Mesendoderm (in vitro differentiated cells): Measurements from ENCODE around the gene ITFG2.
A peak's percentile ranks its signal among the peaks of the same experiment; 100 is the strongest.

ENCODE experiments used
- DNase-seq: peaks from one replicate; pipeline ENCODE4 v3.0.0; 2013
- H2AK5ac ChIP-seq: 2 replicates; pipeline ENCODE4 v1.6.1; 2013; ENCODE audit warnings: low read length, inconsistent platforms
- H2BK120ac ChIP-seq: 2 replicates; pipeline ENCODE4 v1.6.1; 2013; ENCODE audit warnings: low read depth, mild to moderate bottlenecking, low read length, moderate library complexity, mixed read lengths
- H2BK15ac ChIP-seq: replicated peaks from 2 replicates; pipeline ENCODE4 v1.6.1; 2013; ENCODE audit warnings: low read depth, mild to moderate bottlenecking, moderate library complexity
- H2BK5ac ChIP-seq: 2 replicates; pipeline ENCODE4 v1.6.1; 2013; ENCODE audit warnings: low read length, inconsistent platforms
- H3K18ac ChIP-seq: 2 replicates; pipeline ENCODE4 v1.6.1; 2013; ENCODE audit warnings: mild to moderate bottlenecking, low read length, mixed read lengths
- H3K23ac ChIP-seq: one replicate; pipeline ENCODE4 v1.6.1; 2013; ENCODE audit warnings: low read length
- H3K27ac ChIP-seq: 2 replicates; pipeline ENCODE4 v1.5.1; 2013; ENCODE audit warnings: low read depth, mild to moderate bottlenecking, inconsistent platforms, low read length, moderate library complexity
- H3K27me3 ChIP-seq: 2 replicates; pipeline ENCODE4 v1.6.1; 2013; ENCODE audit warnings: low read length, control low read depth, mild to moderate bottlenecking, inconsistent platforms; ENCODE audit not compliant: insufficient read depth, poor library complexity
- H3K36me3 ChIP-seq: 2 replicates; pipeline ENCODE4 v1.6.1; 2013; ENCODE audit warnings: low read length, inconsistent platforms; ENCODE audit not compliant: control insufficient read depth, insufficient read depth
- H3K4ac ChIP-seq: one replicate; pipeline ENCODE4 v1.6.1; 2013; ENCODE audit warnings: low read depth, mild to moderate bottlenecking, low read length, moderate library complexity
- H3K4me1 ChIP-seq: 2 replicates; pipeline ENCODE4 v1.6.1; 2013; ENCODE audit warnings: low read depth, low read length, inconsistent platforms; ENCODE audit not compliant: control insufficient read depth
- H3K4me2 ChIP-seq: 2 replicates; pipeline ENCODE4 v1.6.1; 2013; ENCODE audit warnings: low read length
- H3K4me3 ChIP-seq: 2 replicates; pipeline ENCODE4 v1.5.1; 2013; ENCODE audit warnings: mild to moderate bottlenecking, low read length
- H3K56ac ChIP-seq: one replicate; pipeline ENCODE4 v1.6.1; 2013; ENCODE audit warnings: low read length
- H3K79me1 ChIP-seq: 2 replicates; pipeline ENCODE4 v1.6.1; 2013; ENCODE audit warnings: low read length, inconsistent platforms
- H3K79me2 ChIP-seq: 2 replicates; pipeline ENCODE4 v1.6.1; 2013; ENCODE audit warnings: mild to moderate bottlenecking, low read length; ENCODE audit not compliant: control insufficient read depth, insufficient read depth
- H3K9ac ChIP-seq: 2 replicates; pipeline ENCODE4 v1.6.1; 2013; ENCODE audit warnings: low read length, inconsistent platforms
- H4K5ac ChIP-seq: one replicate; pipeline ENCODE4 v1.6.1; 2013; ENCODE audit warnings: low read length
- H4K8ac ChIP-seq: one replicate; pipeline ENCODE4 v1.6.1; 2013; ENCODE audit warnings: low read depth, mild to moderate bottlenecking, control low read depth, low read length, moderate library complexity
- WGBS: extraction: QIAGEN DNeasy Blood & Tissue Kit; methylation state at CpG from one replicate; pipeline ENCODE4 v1.1.7; 2013; ENCODE audit warnings: low lambda C conversion rate, missing lambda C conversion rate; ENCODE audit not compliant: insufficient coverage; ENCODE audit errors: extremely low coverage; 5-methylcytosine and 5-hydroxymethylcytosine counted together

Gene ITFG2

GRCh38 chr12:2796187-2796666 is 16.2 kb upstream of the ITFG2 start:
- H3K4me1 ChIP-seq, result no peaks in the 10 kb centered on the region
- no peak overlapping the region for H2BK5ac ChIP-seq
- peaks cover 31% of the 10 kb centered on the region for H3K36me3 ChIP-seq
- no peak overlapping the region for H2BK15ac ChIP-seq
- H3K23ac ChIP-seq, result no peak overlapping the region
- H3K79me2 ChIP-seq, result peaks cover 18% of the 10 kb centered on the region
- peak overlapping the region; percentile 95 for H3K56ac ChIP-seq
- H3K4me2 ChIP-seq, result peak overlapping the region; percentile 34
- peak; percentile 55 for DNase-seq
- H2BK120ac ChIP-seq, result no peak overlapping the region
- no peaks in the 10 kb centered on the region for H3K27me3 ChIP-seq
- no CpG with 5 or more reads among the region's 14 CpGs for WGBS
- no peak overlapping the region for H4K8ac ChIP-seq
- H3K4ac ChIP-seq, result no peak overlapping the region
- H3K4me3 ChIP-seq, result peak overlapping the region; percentile 80
- H3K18ac ChIP-seq, result no peak overlapping the region
- H3K9ac ChIP-seq, result peak overlapping the region; percentile 65
- no peak overlapping the region for H4K5ac ChIP-seq
- peaks cover 24% of the 10 kb centered on the region for H3K79me1 ChIP-seq
- no peak overlapping the region for H2AK5ac ChIP-seq
- peak overlapping the region; percentile 2 for H3K27ac ChIP-seq

- H3K4me3 ChIP-seq, result no peak overlapping the region
- no CpG with 5 or more reads among the region's 7 CpGs for WGBS
Measured at GRCh38 chr12:2797721-2798418, 14.6 kb upstream of the ITFG2 start.

GRCh38 chr12:2800046-2800570 is 12.4 kb upstream of the ITFG2 start:
- no peak overlapping the region for H3K4ac ChIP-seq
- H3K27ac ChIP-seq, result no peak overlapping the region
- no peak overlapping the region for H4K5ac ChIP-seq
- H2AK5ac ChIP-seq, result no peak overlapping the region
- no peak overlapping the region for H3K18ac ChIP-seq
- H2BK15ac ChIP-seq, result no peak overlapping the region
- peaks cover 18% of the 10 kb centered on the region for H3K79me2 ChIP-seq
- H2BK5ac ChIP-seq, result no peak overlapping the region
- H3K79me1 ChIP-seq, result peaks cover 24% of the 10 kb centered on the region
- H3K36me3 ChIP-seq, result peaks cover 51% of the 10 kb centered on the region
- no peaks in the 10 kb centered on the region for H3K27me3 ChIP-seq
- no peak overlapping the region for H3K4me2 ChIP-seq
- H3K4me1 ChIP-seq, result no peaks in the 10 kb centered on the region
- no peak overlapping the region for H3K9ac ChIP-seq
- H4K8ac ChIP-seq, result no peak overlapping the region
- no peak overlapping the region for H3K56ac ChIP-seq
- no peak for DNase-seq
- WGBS, result no CpG with 5 or more reads among the region's 3 CpGs
- no peak overlapping the region for H3K23ac ChIP-seq
- H3K4me3 ChIP-seq, result no peak overlapping the region
- no peak overlapping the region for H2BK120ac ChIP-seq

More at GRCh38 chr12:2797721-2798418, 14.6 kb upstream of the ITFG2 start:
- H3K4me1 ChIP-seq, result no peaks in the 10 kb centered on the region
- H2BK5ac ChIP-seq, result no peak overlapping the region
- H3K56ac ChIP-seq, result no peak overlapping the region
- H3K27me3 ChIP-seq, result no peaks in the 10 kb centered on the region
- no peak overlapping the region for H2BK120ac ChIP-seq
- no peak overlapping the region for H4K5ac ChIP-seq
- H3K23ac ChIP-seq, result no peak overlapping the region
- H4K8ac ChIP-seq, result no peak overlapping the region
- H3K27ac ChIP-seq, result no peak overlapping the region
- H3K79me2 ChIP-seq, result peaks cover 18% of the 10 kb centered on the region
- no peak overlapping the region for H3K18ac ChIP-seq
- H3K36me3 ChIP-seq, result peaks cover 36% of the 10 kb centered on the region
- no peak overlapping the region for H3K9ac ChIP-seq
- H2AK5ac ChIP-seq, result no peak overlapping the region
- H2BK15ac ChIP-seq, result no peak overlapping the region
- peak; percentile 26 for DNase-seq
- peaks cover 24% of the 10 kb centered on the region for H3K79me1 ChIP-seq
- H3K4me2 ChIP-seq, result no peak overlapping the region
- no peak overlapping the region for H3K4ac ChIP-seq

GRCh38 chr12:2801044-2801783 is 11.3 kb upstream of the ITFG2 start:
- no peak overlapping the region for H3K18ac ChIP-seq
- no peak overlapping the region for H2BK15ac ChIP-seq
- no peak overlapping the region for H2AK5ac ChIP-seq
- H3K27me3 ChIP-seq, result no peaks in the 10 kb centered on the region
- H3K79me2 ChIP-seq, result peaks cover 14% of the 10 kb centered on the region
- no CpG with 5 or more reads among the region's 16 CpGs for WGBS
- peaks cover 24% of the 10 kb centered on the region for H3K79me1 ChIP-seq
- no peak overlapping the region for H3K56ac ChIP-seq
- H2BK120ac ChIP-seq, result no peak overlapping the region
- H3K4ac ChIP-seq, result no peak overlapping the region
- H3K27ac ChIP-seq, result no peak overlapping the region
- H3K4me1 ChIP-seq, result no peaks in the 10 kb centered on the region
- H4K5ac ChIP-seq, result no peak overlapping the region
- peaks cover 51% of the 10 kb centered on the region for H3K36me3 ChIP-seq
- no peak overlapping the region for H3K4me3 ChIP-seq
- H4K8ac ChIP-seq, result no peak overlapping the region
- H3K9ac ChIP-seq, result no peak overlapping the region
- no peak overlapping the region for H2BK5ac ChIP-seq
- no peak overlapping the region for H3K4me2 ChIP-seq
- H3K23ac ChIP-seq, result no peak overlapping the region
- DNase-seq, result no peak

- no peak overlapping the region for H2AK5ac ChIP-seq
- no peaks in the 10 kb centered on the region for H3K4me1 ChIP-seq
- no peak overlapping the region for H4K5ac ChIP-seq
- WGBS, result no CpG with 5 or more reads among the region's 7 CpGs
- no peak overlapping the region for H2BK120ac ChIP-seq
- H3K27me3 ChIP-seq, result no peaks in the 10 kb centered on the region
- no peak overlapping the region for H4K8ac ChIP-seq
- H3K4ac ChIP-seq, result no peak overlapping the region
- H3K18ac ChIP-seq, result no peak overlapping the region
- no peaks in the 10 kb centered on the region for H3K79me2 ChIP-seq
- H3K23ac ChIP-seq, result no peak overlapping the region
- no peak overlapping the region for H2BK5ac ChIP-seq
- H3K4me2 ChIP-seq, result no peak overlapping the region
- no peak overlapping the region for H3K56ac ChIP-seq
- H3K27ac ChIP-seq, result no peak overlapping the region
- H3K9ac ChIP-seq, result no peak overlapping the region
- H3K36me3 ChIP-seq, result peaks cover 38% of the 10 kb centered on the region
- peaks cover 3% of the 10 kb centered on the region for H3K79me1 ChIP-seq
- H2BK15ac ChIP-seq, result no peak overlapping the region
- no peak for DNase-seq
- H3K4me3 ChIP-seq, result no peak overlapping the region
Measured at GRCh38 chr12:2803635-2804392, 8.7 kb upstream of the ITFG2 start.
